GM18505 (cell line): ENCODE measurements around the gene GRB10.

ENCODE experiments used
- ATAC-seq: cut with Tn5 transposase; IDR thresholded peaks from one replicate; pipeline ENCODE4 v1.9.1; 2021; ENCODE audit not compliant: unreplicated experiment
- POLR2A ChIP-seq: IDR thresholded peaks from 4 replicates; pipeline ENCODE4 v1.6.1; 2011; ENCODE audit warnings: borderline replicate concordance; ENCODE audit not compliant: insufficient read depth, insufficient read length; ENCODE audit errors: extremely low read depth

GRB10 gene

GRCh38 chr7:50814166-50814565 lies 31.5 kb upstream of the GRB10 start:
- ATAC-seq: no peak
- TF ChIP-seq POLR2A: no peak

GRCh38 chr7:50812841-50813475 lies 30.3 kb upstream of the GRB10 start:
- no peak for TF ChIP-seq POLR2A
- ATAC-seq: no peak

DNA sequence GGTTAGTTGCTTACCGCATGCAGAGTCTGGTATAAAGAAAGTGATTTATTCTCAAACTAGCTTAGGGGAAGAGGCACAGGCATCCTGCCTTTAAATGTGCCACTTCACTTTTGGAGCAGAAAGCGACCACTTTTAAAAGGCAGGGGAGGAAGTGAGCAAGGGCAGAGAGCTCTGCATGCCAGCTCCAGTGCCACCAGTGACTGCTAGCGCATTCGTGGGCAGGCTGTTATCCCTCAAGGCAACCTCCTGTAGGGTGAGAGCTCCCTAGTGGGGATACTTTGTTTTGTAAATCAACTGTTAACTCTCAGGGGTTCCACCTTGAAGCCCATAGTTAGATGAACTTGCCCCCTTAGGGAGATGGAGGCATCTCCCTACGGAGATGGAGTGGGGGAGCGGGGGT lies 29.4 kb upstream of the GRB10 start:
- no peak for TF ChIP-seq POLR2A
- ATAC-seq: no peak

GRCh38 chr7:50808282-50808888 lies 25.7 kb upstream of the GRB10 start:
- TF ChIP-seq POLR2A: no peak
- ATAC-seq: no peak

DNA sequence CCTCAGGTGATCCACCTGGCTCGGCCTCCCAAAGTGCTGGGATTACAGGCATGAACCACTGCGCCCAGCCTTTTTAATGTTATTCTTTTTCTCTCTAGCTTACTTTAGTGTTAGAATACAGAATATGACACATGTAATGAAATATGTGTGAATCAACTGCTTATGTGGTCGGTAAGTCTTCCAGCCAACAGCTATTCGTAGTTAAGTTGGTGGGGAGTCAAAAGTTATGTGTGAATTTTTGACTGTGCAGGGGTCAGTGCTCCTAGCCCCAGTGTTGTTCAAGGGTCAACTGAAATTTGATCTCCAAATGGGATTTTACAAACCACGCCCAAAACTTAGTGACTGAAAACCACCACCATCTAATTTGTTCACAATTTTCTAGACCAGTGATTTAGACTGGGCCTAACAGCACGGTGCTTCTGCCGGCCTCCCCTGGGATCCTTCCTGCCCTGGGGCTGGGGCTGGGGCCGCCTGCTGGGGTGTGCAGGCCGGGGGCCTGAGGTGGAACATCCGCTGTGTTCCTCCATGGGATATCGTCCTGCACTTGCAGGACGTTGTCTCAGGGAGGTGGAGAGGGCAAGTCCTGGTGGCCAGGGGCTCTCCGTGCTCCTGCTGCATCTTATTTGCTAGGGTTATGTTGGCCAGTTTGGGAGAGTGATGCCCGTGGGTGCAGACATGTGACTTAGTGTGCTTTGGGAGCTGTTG lies 24.5 kb upstream of the GRB10 start:
- TF ChIP-seq POLR2A: no peak
- ATAC-seq: no peak

DNA sequence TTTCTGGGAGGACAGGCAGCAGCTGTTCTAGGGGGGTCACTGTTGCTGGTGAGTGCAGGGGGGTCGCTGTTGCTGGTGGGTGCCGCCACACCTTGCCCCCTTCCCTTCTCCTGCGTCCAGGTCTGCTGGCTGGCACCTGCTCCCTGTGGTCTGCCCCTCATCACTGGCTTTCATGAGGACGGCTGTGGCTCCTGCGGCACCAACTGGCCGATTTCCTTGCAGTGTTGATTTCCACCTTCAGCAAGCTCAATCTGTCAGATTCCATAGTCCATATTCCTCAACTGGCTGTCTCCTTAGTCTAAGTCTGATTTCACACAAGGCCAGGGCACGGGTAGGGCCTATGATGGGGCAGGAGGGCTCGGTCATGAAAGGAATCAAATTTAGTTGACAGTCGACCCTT lies 23.4 kb upstream of the GRB10 start:
- TF ChIP-seq POLR2A: no peak
- ATAC-seq: no peak

- ATAC-seq: no peak
- no peak for TF ChIP-seq POLR2A
Measured at GRCh38 chr7:50805447-50806125, 22.9 kb upstream of the GRB10 start.

GRCh38 chr7:50803359-50804337 lies 21.0 kb upstream of the GRB10 start:
- TF ChIP-seq POLR2A: no peak
- no peak for ATAC-seq

DNA sequence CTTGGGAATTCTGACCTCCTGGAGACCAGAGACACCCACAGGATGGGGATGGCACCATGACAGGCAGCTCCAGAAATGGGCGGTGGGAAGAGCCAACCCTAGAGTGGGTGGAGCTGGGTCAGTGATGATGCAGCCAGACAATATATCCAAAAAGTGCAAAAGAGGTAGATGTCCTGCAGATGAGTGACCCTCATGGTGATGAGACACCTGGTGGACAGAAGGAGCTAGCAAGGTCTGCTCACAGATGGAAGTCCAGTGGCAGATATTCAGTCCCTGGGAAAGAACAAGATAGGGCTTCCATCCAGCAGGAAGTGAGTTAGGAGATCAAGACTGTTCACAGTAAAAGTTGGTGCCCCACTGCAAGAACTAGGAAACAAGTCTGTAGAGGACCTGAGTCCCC lies 19.2 kb upstream of the GRB10 start:
- no peak for ATAC-seq
- no peak for TF ChIP-seq POLR2A

- no peak for TF ChIP-seq POLR2A
- no peak for ATAC-seq
Measured at GRCh38 chr7:50799873-50800272, 17.2 kb upstream of the GRB10 start.

GRCh38 chr7:50798126-50798525 lies 15.4 kb upstream of the GRB10 start:
- no peak for ATAC-seq
- TF ChIP-seq POLR2A: no peak

DNA sequence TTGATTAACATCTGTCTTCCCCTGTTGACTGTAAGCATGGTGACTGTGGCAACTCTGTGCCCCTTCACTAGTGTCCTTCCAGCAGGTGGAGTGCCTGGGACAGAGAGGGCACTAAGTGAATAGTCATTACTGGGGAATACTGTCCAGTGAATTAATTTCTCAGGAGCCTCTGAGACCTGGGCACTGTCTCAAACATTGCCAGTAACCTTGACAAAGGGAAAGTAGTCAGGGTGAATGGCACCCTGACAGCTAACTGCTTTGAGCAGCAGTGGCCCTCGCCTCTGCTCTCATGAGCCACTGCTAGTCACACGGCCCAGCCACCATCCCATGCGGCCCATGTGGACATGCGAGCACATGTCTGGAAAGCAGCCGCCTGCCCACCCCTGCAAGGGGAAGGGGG lies 13.1 kb upstream of the GRB10 start:
- TF ChIP-seq POLR2A: no peak
- ATAC-seq: no peak

DNA sequence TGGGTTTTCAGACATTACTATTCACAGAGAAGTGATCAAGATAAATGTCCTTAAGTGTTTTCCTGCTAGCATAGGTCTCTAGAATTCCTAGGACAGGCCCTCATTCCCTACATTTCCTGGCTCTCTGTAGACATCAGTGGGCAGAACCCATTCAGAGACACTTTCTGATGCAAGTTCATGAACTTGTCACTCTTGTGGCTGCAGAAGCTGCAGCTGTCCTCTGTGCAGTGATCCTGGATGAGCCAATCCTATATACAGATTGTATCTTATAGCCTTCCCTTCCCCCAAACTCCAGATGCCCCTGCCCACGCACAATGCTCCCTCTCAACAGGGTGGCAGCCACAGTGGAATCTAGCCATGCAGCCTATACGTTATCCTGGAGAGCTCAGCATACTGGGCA lies 12.6 kb upstream of the GRB10 start:
- no peak for ATAC-seq
- TF ChIP-seq POLR2A: no peak

DNA sequence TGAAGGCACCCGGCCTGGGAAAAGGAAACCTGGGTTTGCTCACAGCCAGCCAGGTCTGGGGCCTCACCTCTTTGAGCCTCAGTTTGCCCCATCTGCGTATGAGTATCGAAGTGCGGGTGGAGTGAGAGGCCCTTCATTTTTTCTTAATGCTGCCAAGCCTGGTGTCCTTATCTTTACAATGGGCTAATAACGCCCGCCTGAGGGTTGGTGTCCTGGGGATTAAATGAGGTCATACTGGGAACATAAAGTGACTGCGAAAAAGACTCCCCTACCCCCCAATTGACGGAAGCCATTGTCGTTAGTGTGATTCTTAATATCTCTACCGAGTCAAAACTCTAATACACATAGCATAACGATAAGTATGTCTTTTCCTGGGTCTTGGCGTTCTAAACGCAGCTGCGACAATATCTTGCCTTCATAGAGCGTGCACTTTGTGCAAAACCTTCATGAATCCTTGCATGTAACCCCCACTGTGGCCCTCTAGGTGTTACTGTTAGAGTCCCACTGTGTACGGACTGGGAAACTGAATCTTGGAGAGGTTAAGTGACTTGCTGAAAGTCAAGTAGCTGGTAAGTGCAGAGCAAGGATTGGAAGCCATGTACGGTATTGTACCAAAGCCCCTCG lies 11.4 kb upstream of the GRB10 start:
- ATAC-seq: no peak
- no peak for TF ChIP-seq POLR2A
